HEK293 (cell line): Measurements from ENCODE around the gene BMPR2.

Experiments
- CTCF ChIA-PET: fragments of 350-600 bp; formaldehyde crosslinking; extraction: SDS; loops from one replicate; lab custom pipeline; 2021; ENCODE audit warnings: antibody characterized with exemption; lab: Yijun Ruan, JAX
- POLR2A ChIA-PET: fragments of 300-600 bp; formaldehyde crosslinking; extraction: SDS; loops from one replicate; lab custom pipeline; 2020; ENCODE audit warnings: antibody characterized with exemption, inconsistent platforms; lab: Yijun Ruan, JAX
- H3K27ac ChIP-seq: fragments of 200-500 bp; sonication (Bioruptor generic); 2 replicates; pipeline ENCODE4 v1.5.1; 2014; ENCODE audit warnings: low read depth, low read length, control low read depth, inconsistent platforms; ENCODE audit errors: extremely low read depth
- H3K36me3 ChIP-seq, 2 experiments: fragments of 200-500 bp in 1 of 2; sonication (Bioruptor generic) in 1 of 2; 1 replicate in 1 of 2; 2 replicates in 1 of 2; pipeline ENCODE4 v1.5.1; 2014 to 2017; ENCODE audit warnings: inconsistent platforms in 2 of 2, low read length in 2 of 2; ENCODE audit not compliant: control insufficient read depth in 2 of 2, insufficient read depth in 1 of 2
- H3K4me1 ChIP-seq: fragments of 200-500 bp; sonication (Bioruptor generic); 2 replicates; pipeline ENCODE4 v1.5.1; 2014; ENCODE audit warnings: mild to moderate bottlenecking, low read length, inconsistent platforms; ENCODE audit not compliant: control insufficient read depth, insufficient read depth
- H3K4me3 ChIP-seq: 2 replicates; pipeline ENCODE4 v1.5.1; 2011; ENCODE audit warnings: low read depth, mild to moderate bottlenecking, control low read depth, low read length, moderate library complexity
- H3K9me3 ChIP-seq: fragments of 200-500 bp; sonication (Bioruptor generic); 2 replicates; pipeline ENCODE4 v1.5.1; 2014; ENCODE audit warnings: low read depth, low read length, inconsistent platforms; ENCODE audit not compliant: control insufficient read depth, insufficient read depth
- GLIS1 ChIP-seq: fragments of 450-650 bp; formaldehyde crosslinking; IDR thresholded peaks from 2 replicates; pipeline ENCODE4 v1.5.1; 2016; ENCODE audit warnings: missing biosample characterization, missing genetic modification characterization
- MYNN ChIP-seq: fragments of 450-650 bp; formaldehyde crosslinking; IDR thresholded peaks from 2 replicates; pipeline ENCODE4 v1.5.1; 2016; ENCODE audit warnings: missing biosample characterization, missing genetic modification characterization, borderline replicate concordance
- ZFP69B ChIP-seq: fragments of 450-650 bp; formaldehyde crosslinking; IDR thresholded peaks from 2 replicates; pipeline ENCODE4 v1.5.1; 2016; ENCODE audit warnings: missing biosample characterization, missing genetic modification characterization
- ZNF404 ChIP-seq: fragments of 450-650 bp; formaldehyde crosslinking; IDR thresholded peaks from 2 replicates; pipeline ENCODE4 v1.5.1; 2017; ENCODE audit warnings: missing biosample characterization, missing genetic modification characterization
- ZNF423 ChIP-seq: fragments of 450-650 bp; formaldehyde crosslinking; IDR thresholded peaks from 2 replicates; pipeline ENCODE4 v1.5.1; 2016; ENCODE audit warnings: missing biosample characterization, missing genetic modification characterization
- ZNF529 ChIP-seq: fragments of 450-650 bp; formaldehyde crosslinking; IDR thresholded peaks from 2 replicates; pipeline ENCODE4 v1.5.1; 2017; ENCODE audit warnings: missing genetic modification characterization, missing biosample characterization; ENCODE audit not compliant: insufficient replicate concordance
- ZNF558 ChIP-seq: fragments of 450-650 bp; formaldehyde crosslinking; IDR thresholded peaks from 2 replicates; pipeline ENCODE4 v1.5.1; 2016; ENCODE audit warnings: missing biosample characterization, missing genetic modification characterization
- ZNF660 ChIP-seq: fragments of 450-650 bp; IDR thresholded peaks from 2 replicates; pipeline ENCODE4 v1.5.1; 2018; ENCODE audit warnings: missing biosample characterization, mild to moderate bottlenecking, missing genetic modification characterization
- ZNF701 ChIP-seq: fragments of 450-650 bp; formaldehyde crosslinking; IDR thresholded peaks from 2 replicates; pipeline ENCODE4 v1.5.1; 2016; ENCODE audit warnings: missing biosample characterization, missing genetic modification characterization
- ZNF776 ChIP-seq: fragments of 450-650 bp; formaldehyde crosslinking; IDR thresholded peaks from 2 replicates; pipeline ENCODE4 v1.5.0; 2017; ENCODE audit warnings: missing biosample characterization, missing genetic modification characterization, borderline replicate concordance
- ZXDB ChIP-seq: fragments of 450-650 bp; formaldehyde crosslinking; IDR thresholded peaks from 2 replicates; pipeline ENCODE4 v1.5.1; 2016; ENCODE audit warnings: missing biosample characterization, missing genetic modification characterization
- TF ChIP-seq, protein P1 (sequence below): fragments of 450-650 bp; formaldehyde crosslinking; IDR thresholded peaks from 2 replicates; pipeline ENCODE4 v1.5.1; 2016; ENCODE audit warnings: missing biosample characterization, missing genetic modification characterization
- TF ChIP-seq, protein P2 (sequence below): fragments of 450-650 bp; formaldehyde crosslinking; IDR thresholded peaks from 2 replicates; pipeline ENCODE4 v1.5.1; 2016; ENCODE audit warnings: missing biosample characterization, missing genetic modification characterization
- TF ChIP-seq, protein P3 (sequence below): fragments of 450-650 bp; formaldehyde crosslinking; IDR thresholded peaks from 2 replicates; pipeline ENCODE4 v1.5.0; 2017; ENCODE audit warnings: missing biosample characterization, missing genetic modification characterization, borderline replicate concordance
- TF ChIP-seq, protein P4 (sequence below): fragments of 450-650 bp; formaldehyde crosslinking; IDR thresholded peaks from 2 replicates; pipeline ENCODE4 v1.5.1; 2016; ENCODE audit warnings: missing biosample characterization, missing genetic modification characterization

The BMPR2 gene

DNA sequence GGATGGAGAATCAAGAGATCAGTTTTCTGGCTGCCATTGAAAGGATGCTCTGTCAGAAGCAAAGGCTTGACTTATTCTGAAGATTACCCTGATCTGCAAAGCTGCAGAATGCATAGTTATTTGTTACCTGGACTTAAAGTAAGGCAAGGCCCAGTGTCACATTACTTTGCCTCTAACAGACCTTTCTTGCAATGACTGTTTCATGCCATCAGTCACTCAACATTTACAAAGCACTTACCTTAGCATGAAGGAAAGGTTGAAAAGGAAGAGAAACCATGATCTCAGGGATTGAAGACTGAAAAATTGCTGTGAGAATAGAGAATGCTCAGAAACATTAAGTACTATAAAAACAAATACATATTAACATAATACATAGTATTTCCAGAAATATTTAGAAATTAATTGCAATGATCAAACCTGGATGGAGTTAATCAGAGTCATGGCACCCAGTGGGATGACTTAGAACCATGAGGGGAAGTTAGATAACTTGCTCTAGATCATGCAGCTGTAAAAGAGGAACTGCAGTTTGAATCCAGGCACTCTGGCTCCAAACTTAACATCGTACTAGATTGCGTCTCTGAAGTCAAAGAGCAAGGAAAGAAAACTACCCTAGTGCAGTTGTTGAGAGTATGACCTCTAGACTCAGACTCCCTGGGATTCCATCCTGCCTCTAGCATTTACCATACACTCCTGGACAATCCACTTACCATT lies 232.2 kb downstream of the BMPR2 start (continued):
- TF ChIP-seq, protein P1, sequence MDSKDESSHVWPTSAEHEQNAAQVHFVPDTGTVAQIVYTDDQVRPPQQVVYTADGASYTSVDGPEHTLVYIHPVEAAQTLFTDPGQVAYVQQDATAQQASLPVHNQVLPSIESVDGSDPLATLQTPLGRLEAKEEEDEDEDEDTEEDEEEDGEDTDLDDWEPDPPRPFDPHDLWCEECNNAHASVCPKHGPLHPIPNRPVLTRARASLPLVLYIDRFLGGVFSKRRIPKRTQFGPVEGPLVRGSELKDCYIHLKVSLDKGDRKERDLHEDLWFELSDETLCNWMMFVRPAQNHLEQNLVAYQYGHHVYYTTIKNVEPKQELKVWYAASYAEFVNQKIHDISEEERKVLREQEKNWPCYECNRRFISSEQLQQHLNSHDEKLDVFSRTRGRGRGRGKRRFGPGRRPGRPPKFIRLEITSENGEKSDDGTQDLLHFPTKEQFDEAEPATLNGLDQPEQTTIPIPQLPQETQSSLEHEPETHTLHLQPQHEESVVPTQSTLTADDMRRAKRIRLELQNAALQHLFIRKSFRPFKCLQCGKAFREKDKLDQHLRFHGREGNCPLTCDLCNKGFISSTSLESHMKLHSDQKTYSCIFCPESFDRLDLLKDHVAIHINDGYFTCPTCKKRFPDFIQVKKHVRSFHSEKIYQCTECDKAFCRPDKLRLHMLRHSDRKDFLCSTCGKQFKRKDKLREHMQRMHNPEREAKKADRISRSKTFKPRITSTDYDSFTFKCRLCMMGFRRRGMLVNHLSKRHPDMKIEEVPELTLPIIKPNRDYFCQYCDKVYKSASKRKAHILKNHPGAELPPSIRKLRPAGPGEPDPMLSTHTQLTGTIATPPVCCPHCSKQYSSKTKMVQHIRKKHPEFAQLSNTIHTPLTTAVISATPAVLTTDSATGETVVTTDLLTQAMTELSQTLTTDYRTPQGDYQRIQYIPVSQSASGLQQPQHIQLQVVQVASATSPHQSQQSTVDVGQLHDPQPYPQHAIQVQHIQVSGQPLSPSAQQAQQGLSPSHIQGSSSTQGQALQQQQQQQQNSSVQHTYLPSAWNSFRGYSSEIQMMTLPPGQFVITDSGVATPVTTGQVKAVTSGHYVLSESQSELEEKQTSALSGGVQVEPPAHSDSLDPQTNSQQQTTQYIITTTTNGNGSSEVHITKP (tag by site-specific recombination) = no peak

DNA sequence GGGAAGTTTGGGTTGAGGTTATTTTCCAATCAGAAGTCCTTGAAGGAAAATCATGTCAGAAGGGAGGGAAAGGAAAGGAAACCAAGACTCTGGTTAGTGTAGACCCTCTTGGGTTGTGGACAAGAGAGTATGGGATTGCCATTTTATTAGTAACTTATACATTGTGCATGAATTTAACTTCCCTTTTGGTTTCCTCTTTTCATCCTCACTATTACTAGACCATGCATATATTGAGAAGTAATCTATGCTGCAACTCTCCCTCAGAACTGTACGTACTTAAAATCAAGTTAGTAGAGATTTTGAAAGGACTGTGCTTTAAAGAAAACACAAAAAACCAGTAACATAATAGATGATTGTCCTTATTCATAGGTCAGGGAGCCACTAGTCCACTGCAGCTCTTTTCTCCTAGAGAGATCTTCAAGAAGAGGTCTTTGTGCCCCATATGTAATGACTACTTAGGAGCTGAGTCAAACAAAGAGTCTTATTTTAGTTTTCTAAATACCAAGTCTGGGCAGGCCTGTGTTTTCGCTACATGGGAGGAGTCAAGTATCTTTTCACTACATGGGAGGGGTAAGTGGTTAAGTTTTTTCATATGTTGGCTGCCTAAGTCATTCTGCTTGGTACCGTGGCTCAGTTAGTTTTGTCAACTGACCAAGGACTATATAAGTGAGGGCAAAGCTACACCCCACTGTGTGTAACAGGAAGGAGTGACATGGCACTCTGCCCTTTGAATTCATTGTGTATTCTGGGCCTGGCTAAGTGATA lies 233.4 kb downstream of the BMPR2 start:
- Histone ChIP-seq H3K4me3 (no peak overlapping the region), H3K9me3 (no peaks in the 10 kb centered on the region), H3K27ac (no peak overlapping the region), H3K36me3 (no peaks in the 10 kb centered on the region), H3K4me1 (no peaks in the 10 kb centered on the region)
- ChIA-PET CTCF (no interaction called here), POLR2A (no interaction called here)
- TF ChIP-seq ZNF701 (tag by site-specific recombination) (no peak), ZNF423 (tag by site-specific recombination) (no peak)
- TF ChIP-seq, protein P2, sequence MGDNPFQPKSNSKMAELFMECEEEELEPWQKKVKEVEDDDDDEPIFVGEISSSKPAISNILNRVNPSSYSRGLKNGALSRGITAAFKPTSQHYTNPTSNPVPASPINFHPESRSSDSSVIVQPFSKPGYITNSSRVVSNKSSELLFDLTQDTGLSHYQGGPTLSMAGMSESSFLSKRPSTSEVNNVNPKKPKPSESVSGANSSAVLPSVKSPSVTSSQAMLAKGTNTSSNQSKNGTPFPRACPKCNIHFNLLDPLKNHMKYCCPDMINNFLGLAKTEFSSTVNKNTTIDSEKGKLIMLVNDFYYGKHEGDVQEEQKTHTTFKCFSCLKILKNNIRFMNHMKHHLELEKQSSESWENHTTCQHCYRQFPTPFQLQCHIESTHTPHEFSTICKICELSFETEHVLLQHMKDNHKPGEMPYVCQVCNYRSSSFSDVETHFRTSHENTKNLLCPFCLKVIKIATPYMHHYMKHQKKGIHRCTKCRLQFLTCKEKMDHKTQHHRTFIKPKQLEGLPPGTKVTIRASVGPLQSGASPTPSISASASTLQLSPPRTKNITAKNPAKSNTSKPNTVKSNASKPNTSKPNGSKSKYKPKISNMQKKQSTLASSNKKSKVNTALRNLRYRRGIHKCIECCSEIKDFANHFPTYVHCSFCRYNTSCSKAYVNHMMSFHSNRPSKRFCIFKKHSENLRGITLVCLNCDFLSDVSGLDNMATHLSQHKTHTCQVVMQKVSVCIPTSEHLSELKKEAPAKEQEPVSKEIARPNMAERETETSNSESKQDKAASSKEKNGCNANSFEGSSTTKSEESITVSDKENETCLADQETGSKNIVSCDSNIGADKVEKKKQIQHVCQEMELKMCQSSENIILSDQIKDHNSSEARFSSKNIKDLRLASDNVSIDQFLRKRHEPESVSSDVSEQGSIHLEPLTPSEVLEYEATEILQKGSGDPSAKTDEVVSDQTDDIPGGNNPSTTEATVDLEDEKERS (tag by site-specific recombination) = no peak
- TF ChIP-seq, protein P3, sequence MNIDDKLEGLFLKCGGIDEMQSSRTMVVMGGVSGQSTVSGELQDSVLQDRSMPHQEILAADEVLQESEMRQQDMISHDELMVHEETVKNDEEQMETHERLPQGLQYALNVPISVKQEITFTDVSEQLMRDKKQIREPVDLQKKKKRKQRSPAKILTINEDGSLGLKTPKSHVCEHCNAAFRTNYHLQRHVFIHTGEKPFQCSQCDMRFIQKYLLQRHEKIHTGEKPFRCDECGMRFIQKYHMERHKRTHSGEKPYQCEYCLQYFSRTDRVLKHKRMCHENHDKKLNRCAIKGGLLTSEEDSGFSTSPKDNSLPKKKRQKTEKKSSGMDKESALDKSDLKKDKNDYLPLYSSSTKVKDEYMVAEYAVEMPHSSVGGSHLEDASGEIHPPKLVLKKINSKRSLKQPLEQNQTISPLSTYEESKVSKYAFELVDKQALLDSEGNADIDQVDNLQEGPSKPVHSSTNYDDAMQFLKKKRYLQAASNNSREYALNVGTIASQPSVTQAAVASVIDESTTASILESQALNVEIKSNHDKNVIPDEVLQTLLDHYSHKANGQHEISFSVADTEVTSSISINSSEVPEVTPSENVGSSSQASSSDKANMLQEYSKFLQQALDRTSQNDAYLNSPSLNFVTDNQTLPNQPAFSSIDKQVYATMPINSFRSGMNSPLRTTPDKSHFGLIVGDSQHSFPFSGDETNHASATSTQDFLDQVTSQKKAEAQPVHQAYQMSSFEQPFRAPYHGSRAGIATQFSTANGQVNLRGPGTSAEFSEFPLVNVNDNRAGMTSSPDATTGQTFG (tag by site-specific recombination) = no peak

DNA sequence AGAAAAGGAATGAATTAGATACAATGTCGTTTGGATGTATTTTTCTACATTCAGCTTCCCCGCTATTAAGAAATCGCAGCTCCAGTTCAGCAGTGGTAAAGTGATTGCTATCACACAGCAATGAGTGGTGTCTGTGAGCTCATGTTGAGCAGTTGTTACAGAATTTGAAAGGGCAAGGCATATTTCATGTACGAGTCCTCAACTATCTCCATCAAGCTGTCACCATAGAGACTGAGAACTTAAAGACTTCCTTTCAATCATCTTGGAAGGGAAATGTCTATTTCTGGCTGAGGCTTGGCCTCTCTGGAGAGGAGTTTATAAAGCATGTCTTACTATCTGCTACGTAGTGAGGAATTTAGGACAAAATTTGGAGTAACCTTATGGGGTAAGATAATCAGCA lies 234.3 kb downstream of the BMPR2 start:
- H3K4me3 ChIP-seq = no peak overlapping the region
- ChIA-PET CTCF (interaction anchor here (0.5 to 0.7 kb wide), 3 partner anchors 16 to 845 kb away, joined by 3 read pairs; no protein-coding TSS in a partner anchor), POLR2A (no interaction called here)
- no peaks in the 10 kb centered on the region for H3K4me1 ChIP-seq
- H3K27ac ChIP-seq = no peak overlapping the region
- no peaks in the 10 kb centered on the region for H3K9me3 ChIP-seq
- TF ChIP-seq ZNF558 (tag by site-specific recombination) (no peak), MYNN (tag by site-specific recombination) (no peak), ZNF529 (tag by site-specific recombination) (no peak), ZXDB (no peak), ZFP69B (tag by site-specific recombination) (no peak), ZNF404 (tag by site-specific recombination) (no peak), ZNF660 (tag by site-specific recombination) (no peak), GLIS1 (tag by site-specific recombination) (no peak), ZNF776 (no peak)
- TF ChIP-seq, protein P4, sequence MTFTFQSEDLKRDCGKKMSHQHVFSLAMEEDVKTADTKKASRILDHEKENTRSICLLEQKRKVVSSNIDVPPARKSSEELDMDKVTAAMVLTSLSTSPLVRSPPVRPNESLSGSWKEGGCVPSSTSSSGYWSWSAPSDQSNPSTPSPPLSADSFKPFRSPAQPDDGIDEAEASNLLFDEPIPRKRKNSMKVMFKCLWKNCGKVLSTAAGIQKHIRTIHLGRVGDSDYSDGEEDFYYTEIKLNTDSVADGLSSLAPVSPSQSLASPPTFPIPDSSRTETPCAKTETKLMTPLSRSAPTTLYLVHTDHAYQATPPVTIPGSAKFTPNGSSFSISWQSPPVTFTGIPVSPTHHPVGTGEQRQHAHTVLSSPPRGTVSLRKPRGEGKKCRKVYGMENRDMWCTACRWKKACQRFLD (tag by site-specific recombination) = no peak
- TF ChIP-seq, all 188 proteins: peak for 0
- H3K36me3 ChIP-seq = no peaks in the 10 kb centered on the region
